Measurements from ENCODE around the gene INHBB. TPM values are rescaled to one million over a fixed set of nuclear protein-coding genes. Genes with fewer than 3 reads are reported as not detected.

INHBB gene
- total and polyA plus RNA-seq, 9 of the 15 experiments (the other 6 are each of a cell fraction or from before 2014, with no cell fraction given): not detected

GRCh38 chr2:120312860-120313694 lies 32.9 kb upstream of the INHBB start (continued):
- TF ChIP-seq E2F6 (IDR thresholded peaks at IDR 0.05; ENCODE audit: borderline replicate concordance in 1 of 2, extremely low read depth in 1 of 2, insufficient read depth in 1 of 2, insufficient read length in 1 of 2, low read depth in 1 of 2, low read length in 1 of 2, poor library complexity in 1 of 2, severe bottlenecking in 1 of 2): peak in 1 of 2 experiments; percentile 16
- TF ChIP-seq TRIM28 (IDR thresholded peaks at IDR 0.05): no peak
- no peak for TF ChIP-seq BCL6 (CRISPR knock-in tag; IDR thresholded peaks at IDR 0.05)
- no peak for TF ChIP-seq DNMT1 (IDR thresholded peaks at IDR 0.05)
- TF ChIP-seq, protein P1, sequence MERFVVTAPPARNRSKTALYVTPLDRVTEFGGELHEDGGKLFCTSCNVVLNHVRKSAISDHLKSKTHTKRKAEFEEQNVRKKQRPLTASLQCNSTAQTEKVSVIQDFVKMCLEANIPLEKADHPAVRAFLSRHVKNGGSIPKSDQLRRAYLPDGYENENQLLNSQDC (CRISPR knock-in tag; IDR thresholded peaks at IDR 0.05): no peak
- TF ChIP-seq TRIM24 (IDR thresholded peaks at IDR 0.05): no peak
- no peak for TF ChIP-seq EZH2 (IDR thresholded peaks at IDR 0.05; ENCODE audit: borderline replicate concordance, low read depth, low read length)
- TF ChIP-seq ZNF140 (CRISPR knock-in tag; IDR thresholded peaks at IDR 0.05): no peak
- peak; percentile 33; the same call in 1 of the 2 replicates for TF ChIP-seq JUN (IDR thresholded peaks at IDR 0.05; ENCODE audit: borderline replicate concordance, low read depth, low read length)
- no peak for TF ChIP-seq JUN (CRISPR knock-in tag; IDR thresholded peaks at IDR 0.05; ENCODE audit: borderline replicate concordance)
- TF ChIP-seq NRF1 (conservative IDR thresholded peaks at IDR 0.05 in 1 of 2, IDR thresholded peaks at IDR 0.05 in 1 of 2): no peak
- TF ChIP-seq ZBTB49 (CRISPR knock-in tag; IDR thresholded peaks at IDR 0.05; ENCODE audit: borderline replicate concordance): no peak
- TF ChIP-seq ZNF282 (CRISPR knock-in tag; IDR thresholded peaks at IDR 0.05): no peak
- no peak for TF ChIP-seq SMAD4 (CRISPR knock-in tag; conservative IDR thresholded peaks at IDR 0.05)
- TF ChIP-seq ZNF165 (CRISPR knock-in tag; IDR thresholded peaks at IDR 0.05; ENCODE audit: borderline replicate concordance): no peak
- no peak for TF ChIP-seq ZBTB1 (CRISPR knock-in tag; IDR thresholded peaks at IDR 0.05; ENCODE audit: borderline replicate concordance, low read depth)
- no peak for TF ChIP-seq ZNF316 (IDR thresholded peaks at IDR 0.05)
- no peak for TF ChIP-seq ZKSCAN1 (IDR thresholded peaks at IDR 0.05; ENCODE audit: low read depth, low read length)
- no peak for TF ChIP-seq HNRNPK (IDR thresholded peaks at IDR 0.05; ENCODE audit: low read depth, low read length, poor library complexity, severe bottlenecking)

All from K562 (cell line).